ENCODE results near the gene KBTBD13. TPM values are rescaled to one million over a fixed set of nuclear protein-coding genes. Genes with fewer than 3 reads are reported as not detected.

Gene KBTBD13
- total RNA-seq: under 1 TPM; 0.21 to 0.23 TPM
- under 1 TPM; 0.04 to 0.14 TPM for polyA plus RNA-seq
- long read RNA-seq, donor 1, partial matches to known transcripts: 0 of 1 reads
- long read RNA-seq, donor 1, other reads (novel, unspliced or antisense): 0 of 1 reads
- long read RNA-seq, donor 2, partial matches to known transcripts: 0 of 1 reads
- long read RNA-seq, donor 2, other reads (novel, unspliced or antisense): 0 of 1 reads
- long read RNA-seq, donor 3, partial matches to known transcripts: 0 of 2 reads
- long read RNA-seq, donor 3, other reads (novel, unspliced or antisense): 0 of 2 reads
- long read RNA-seq, donor 4, partial matches to known transcripts: 0 of 4 reads
- long read RNA-seq, donor 4, other reads (novel, unspliced or antisense): 0 of 4 reads
- long read RNA-seq, donor 5, partial matches to known transcripts: 0 of 3 reads
- long read RNA-seq, donor 5, other reads (novel, unspliced or antisense): 0 of 3 reads

DNA sequence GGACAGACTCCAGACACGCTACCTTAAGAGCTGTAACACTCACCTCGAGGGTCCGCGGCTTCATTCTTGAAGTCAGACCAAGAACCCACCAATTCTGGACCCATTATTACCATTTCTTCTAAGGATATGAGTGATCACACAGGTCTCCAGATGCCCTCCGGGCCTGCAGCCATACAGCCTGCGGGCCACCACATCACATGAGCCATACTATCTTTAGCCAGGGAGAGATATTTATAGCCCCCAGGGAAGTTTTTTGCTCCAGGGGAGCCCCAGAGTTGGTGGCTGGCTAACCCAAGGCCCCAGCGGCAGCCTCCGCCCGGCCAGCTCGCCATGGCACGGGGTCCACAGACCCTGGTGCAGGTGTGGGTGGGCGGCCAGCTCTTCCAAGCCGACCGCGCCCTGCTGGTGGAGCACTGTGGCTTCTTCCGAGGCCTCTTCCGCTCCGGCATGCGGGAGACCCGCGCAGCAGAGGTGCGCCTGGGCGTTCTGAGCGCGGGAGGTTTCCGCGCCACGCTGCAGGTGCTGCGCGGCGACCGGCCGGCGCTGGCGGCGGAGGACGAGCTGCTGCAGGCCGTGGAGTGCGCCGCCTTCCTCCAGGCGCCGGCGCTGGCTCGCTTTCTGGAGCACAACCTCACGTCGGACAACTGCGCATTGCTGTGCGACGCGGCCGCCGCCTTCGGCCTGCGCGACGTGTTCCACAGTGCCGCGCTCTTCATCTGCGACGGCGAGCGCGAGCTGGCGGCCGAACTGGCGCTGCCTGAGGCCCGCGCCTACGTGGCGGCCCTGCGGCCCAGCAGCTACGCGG, at the start of gene KBTBD13:
TSS of gene KBTBD13 (plus strand) at position 261 of the 805 bp plus-strand sequence. CDS start at position 331, 70 bp downstream.
- DNase-seq: no peak
- Histone ChIP-seq H3K36me3 (ENCODE audit: control insufficient read depth in 4 of 4, insufficient read depth in 4 of 4, low read length in 4 of 4) (no peaks in the 10 kb centered on the region), H3K9me3 (ENCODE audit: control insufficient read depth in 4 of 4, insufficient read depth in 3 of 4, low read length in 3 of 4) (peaks cover 0 to 8% (median 0%) of the 10 kb centered on the region in 4 donors)

DNA sequence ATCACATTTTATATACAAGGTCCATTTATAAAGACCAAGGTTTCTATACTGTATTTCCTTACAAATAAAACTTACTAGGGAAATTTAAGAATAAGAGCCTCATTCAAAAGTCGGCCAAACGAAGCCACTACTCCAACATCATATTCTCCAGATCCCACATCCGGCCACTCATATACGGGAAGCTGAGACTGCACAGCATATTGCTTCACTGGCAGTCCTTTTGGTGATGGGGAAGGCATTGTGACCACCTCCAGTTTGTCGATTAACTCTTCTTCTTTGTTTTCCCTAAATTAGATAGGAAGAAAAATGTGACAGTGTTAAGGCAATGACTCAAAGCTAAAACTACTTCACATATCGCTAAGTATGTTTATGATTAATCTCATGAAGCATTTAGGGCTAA, 49.8 kb upstream of the KBTBD13 start:
- no peak for DNase-seq
- no peak overlapping the region for H3K27ac ChIP-seq (ENCODE audit: low read depth in 1 of 2, low read length in 1 of 2)
- H3K27me3 ChIP-seq (ENCODE audit: control insufficient read depth in 3 of 3, insufficient read depth in 3 of 3, low read length in 2 of 3): no peaks in the 10 kb centered on the region
- ATAC-seq (ENCODE audit: insufficient read depth, low FRiP score): no peak
- peaks cover 5 to 12% (median 7%) of the 10 kb centered on the region in 5 donors for H3K4me1 ChIP-seq (ENCODE audit: control insufficient read depth in 5 of 5, insufficient read depth in 5 of 5, low read length in 5 of 5)
- no peaks in the 10 kb centered on the region for H3K9me3 ChIP-seq (ENCODE audit: control insufficient read depth in 4 of 4, insufficient read depth in 3 of 4, low read length in 3 of 4)
- H3K4me3 ChIP-seq: no peak overlapping the region
- WGBS, 2 donors: 90 to 92% methylated on average over 6 of the region's 6 CpGs
- H3K36me3 ChIP-seq (ENCODE audit: control insufficient read depth in 4 of 4, insufficient read depth in 4 of 4, low read length in 4 of 4): peaks cover 0 to 19% (median 13%) of the 10 kb centered on the region in 4 donors
- TF ChIP-seq, protein P1, sequence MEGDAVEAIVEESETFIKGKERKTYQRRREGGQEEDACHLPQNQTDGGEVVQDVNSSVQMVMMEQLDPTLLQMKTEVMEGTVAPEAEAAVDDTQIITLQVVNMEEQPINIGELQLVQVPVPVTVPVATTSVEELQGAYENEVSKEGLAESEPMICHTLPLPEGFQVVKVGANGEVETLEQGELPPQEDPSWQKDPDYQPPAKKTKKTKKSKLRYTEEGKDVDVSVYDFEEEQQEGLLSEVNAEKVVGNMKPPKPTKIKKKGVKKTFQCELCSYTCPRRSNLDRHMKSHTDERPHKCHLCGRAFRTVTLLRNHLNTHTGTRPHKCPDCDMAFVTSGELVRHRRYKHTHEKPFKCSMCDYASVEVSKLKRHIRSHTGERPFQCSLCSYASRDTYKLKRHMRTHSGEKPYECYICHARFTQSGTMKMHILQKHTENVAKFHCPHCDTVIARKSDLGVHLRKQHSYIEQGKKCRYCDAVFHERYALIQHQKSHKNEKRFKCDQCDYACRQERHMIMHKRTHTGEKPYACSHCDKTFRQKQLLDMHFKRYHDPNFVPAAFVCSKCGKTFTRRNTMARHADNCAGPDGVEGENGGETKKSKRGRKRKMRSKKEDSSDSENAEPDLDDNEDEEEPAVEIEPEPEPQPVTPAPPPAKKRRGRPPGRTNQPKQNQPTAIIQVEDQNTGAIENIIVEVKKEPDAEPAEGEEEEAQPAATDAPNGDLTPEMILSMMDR (IDR thresholded peaks at IDR 0.05; ENCODE audit: control extremely low read depth, extremely low read depth): no peak
- no peak overlapping the region for H3K9ac ChIP-seq (ENCODE audit: insufficient read depth in 1 of 2, low read length in 2 of 2)

More for the DNA sequence above, at the start of gene KBTBD13:
- 76 to 85% methylated on average over 61 to 73 of the region's 73 CpGs for WGBS, 2 donors
- Histone ChIP-seq H3K27me3 (ENCODE audit: control insufficient read depth in 3 of 3, insufficient read depth in 3 of 3, low read length in 2 of 3) (no peaks in the 10 kb centered on the region), H3K4me3 (no peak within 1 kb of the TSS), H3K27ac (ENCODE audit: low read depth in 1 of 2, low read length in 1 of 2) (peak within 1 kb of the TSS in 1 of 2 donors; percentile 72), H3K9ac (ENCODE audit: insufficient read depth in 1 of 2, low read length in 2 of 2) (no peak within 1 kb of the TSS), H3K4me1 (ENCODE audit: control insufficient read depth in 5 of 5, insufficient read depth in 5 of 5, low read length in 5 of 5) (peaks cover 10 to 41% (median 14%) of the 10 kb centered on the region in 5 donors)
- ATAC-seq (ENCODE audit: insufficient read depth, low FRiP score): no peak
- TF ChIP-seq, protein P1 (IDR thresholded peaks at IDR 0.05; ENCODE audit: control extremely low read depth, extremely low read depth): no peak

DNA sequence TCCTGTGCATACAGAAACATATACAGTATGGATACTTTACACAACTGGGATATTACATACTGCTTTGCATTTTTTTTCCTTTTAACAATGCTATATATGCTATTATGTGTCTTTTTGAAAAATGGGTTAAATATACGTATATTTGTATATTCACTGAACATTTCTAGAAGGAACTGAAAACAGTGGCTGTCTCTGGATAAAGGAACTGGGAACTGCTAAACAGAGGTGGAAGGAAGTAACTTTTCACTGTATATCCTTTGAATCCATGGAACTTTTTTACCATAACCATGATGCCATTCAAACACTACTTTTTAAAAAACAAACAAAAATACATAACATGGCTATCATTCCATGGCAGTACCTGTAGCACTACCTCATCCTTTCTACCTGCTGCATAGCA, 49.0 kb upstream of the KBTBD13 start:
- DNase-seq: no peak
- TF ChIP-seq, protein P1 (IDR thresholded peaks at IDR 0.05; ENCODE audit: control extremely low read depth, extremely low read depth): no peak
- WGBS, 2 donors: 64 to 67% methylated on average over 1 of the region's 1 CpG
- Histone ChIP-seq H3K27me3 (ENCODE audit: control insufficient read depth in 3 of 3, insufficient read depth in 3 of 3, low read length in 2 of 3) (no peaks in the 10 kb centered on the region), H3K9ac (ENCODE audit: insufficient read depth in 1 of 2, low read length in 2 of 2) (no peak overlapping the region), H3K27ac (ENCODE audit: low read depth in 1 of 2, low read length in 1 of 2) (no peak overlapping the region), H3K9me3 (ENCODE audit: control insufficient read depth in 4 of 4, insufficient read depth in 3 of 4, low read length in 3 of 4) (no peaks in the 10 kb centered on the region), H3K4me3 (no peak overlapping the region), H3K36me3 (ENCODE audit: control insufficient read depth in 4 of 4, insufficient read depth in 4 of 4, low read length in 4 of 4) (peaks cover 0 to 16% (median 13%) of the 10 kb centered on the region in 4 donors), H3K4me1 (ENCODE audit: control insufficient read depth in 5 of 5, insufficient read depth in 5 of 5, low read length in 5 of 5) (peaks cover 5 to 15% (median 7%) of the 10 kb centered on the region in 5 donors)
- no peak for ATAC-seq (ENCODE audit: insufficient read depth, low FRiP score)

All from lung (tissue), 16 donors.